HG03354 (cell line): ENCODE results near the gene SIK3.

ENCODE experiments used
- ATAC-seq: cut with Tn5 transposase; IDR thresholded peaks from one replicate; pipeline ENCODE4 v1.9.1; 2021; ENCODE audit warnings: mild to moderate bottlenecking; ENCODE audit not compliant: unreplicated experiment, poor library complexity, severe bottlenecking

Gene SIK3

GRCh38 chr11:116888024-116888423 is 210.2 kb downstream of the SIK3 start:
- ATAC-seq, result no peak

GRCh38 chr11:116885951-116886655 is 212.1 kb downstream of the SIK3 start:
- ATAC-seq, result no peak

GRCh38 chr11:116882386-116882785 is 215.8 kb downstream of the SIK3 start:
- no peak for ATAC-seq

GRCh38 chr11:116881143-116881542 is 217.1 kb downstream of the SIK3 start:
- no peak for ATAC-seq

GRCh38 chr11:116879800-116880625 is 218.2 kb downstream of the SIK3 start:
- ATAC-seq, result no peak

GRCh38 chr11:116876656-116877055 is 221.6 kb downstream of the SIK3 start:
- no peak for ATAC-seq

GRCh38 chr11:116875194-116875593 is 223.0 kb downstream of the SIK3 start:
- ATAC-seq, result no peak

GRCh38 chr11:116874251-116874650 is 224.0 kb downstream of the SIK3 start:
- ATAC-seq, result no peak

GRCh38 chr11:116873381-116873780 is 224.8 kb downstream of the SIK3 start:
- ATAC-seq, result no peak

- no peak for ATAC-seq
Observed at GRCh38 chr11:116871248-116871647, 227.0 kb downstream of the SIK3 start.

- ATAC-seq, result no peak
Observed at GRCh38 chr11:116870054-116870453, 228.2 kb downstream of the SIK3 start.

GRCh38 chr11:116869610-116870009 is 228.6 kb downstream of the SIK3 start:
- ATAC-seq, result no peak

- no peak for ATAC-seq
Observed at GRCh38 chr11:116868066-116868465, 230.2 kb downstream of the SIK3 start.

- no peak for ATAC-seq
Observed at GRCh38 chr11:116867619-116868018, 230.6 kb downstream of the SIK3 start.

- no peak for ATAC-seq
Observed at GRCh38 chr11:116866804-116867455, 231.3 kb downstream of the SIK3 start.

- no peak for ATAC-seq
Observed at GRCh38 chr11:116865696-116866095, 232.5 kb downstream of the SIK3 start.

- no peak for ATAC-seq
Observed at GRCh38 chr11:116864531-116864930, 233.7 kb downstream of the SIK3 start.

GRCh38 chr11:116862951-116863350 is 235.3 kb downstream of the SIK3 start:
- ATAC-seq, result no peak

- ATAC-seq, result no peak
Observed at GRCh38 chr11:116862185-116862584, 236.0 kb downstream of the SIK3 start.

- no peak for ATAC-seq
Observed at GRCh38 chr11:116861539-116861938, 236.7 kb downstream of the SIK3 start.

GRCh38 chr11:116860303-116860702 is 237.9 kb downstream of the SIK3 start:
- ATAC-seq, result no peak
